ENCODE measurements around the gene WDR31. TPM values are rescaled to one million over a fixed set of nuclear protein-coding genes. Genes with fewer than 3 reads are reported as not detected.
"Not testable (repeated sequence)": the region's sequence is repeated elsewhere in the genome, so short reads cannot be mapped to it uniquely, and the experiment has no call there.

The WDR31 gene
- total RNA-seq, 1 donor from 2014 or later, result 3.7 TPM

DNA sequence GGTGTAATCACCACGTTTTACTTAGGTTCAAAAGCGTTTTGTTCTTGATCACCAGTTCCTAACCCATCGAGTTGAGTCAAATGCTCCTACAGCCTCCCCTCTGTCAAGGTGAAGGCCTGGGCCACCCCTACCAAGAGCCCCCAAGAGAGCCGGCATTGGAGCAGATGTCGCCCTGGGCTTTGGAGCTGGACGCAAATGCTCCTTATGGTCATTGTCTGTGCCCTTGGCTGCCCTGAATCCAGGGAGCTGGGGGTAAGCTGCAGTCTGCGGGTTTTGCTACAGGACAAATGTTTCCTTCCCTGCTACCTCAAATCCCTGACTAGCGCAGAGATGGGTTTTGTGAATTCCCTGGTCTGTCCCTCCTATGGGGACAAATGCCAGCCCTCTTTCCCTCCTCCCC, 41.8 kb downstream of the WDR31 start:
- DNase-seq, result no peak

DNA sequence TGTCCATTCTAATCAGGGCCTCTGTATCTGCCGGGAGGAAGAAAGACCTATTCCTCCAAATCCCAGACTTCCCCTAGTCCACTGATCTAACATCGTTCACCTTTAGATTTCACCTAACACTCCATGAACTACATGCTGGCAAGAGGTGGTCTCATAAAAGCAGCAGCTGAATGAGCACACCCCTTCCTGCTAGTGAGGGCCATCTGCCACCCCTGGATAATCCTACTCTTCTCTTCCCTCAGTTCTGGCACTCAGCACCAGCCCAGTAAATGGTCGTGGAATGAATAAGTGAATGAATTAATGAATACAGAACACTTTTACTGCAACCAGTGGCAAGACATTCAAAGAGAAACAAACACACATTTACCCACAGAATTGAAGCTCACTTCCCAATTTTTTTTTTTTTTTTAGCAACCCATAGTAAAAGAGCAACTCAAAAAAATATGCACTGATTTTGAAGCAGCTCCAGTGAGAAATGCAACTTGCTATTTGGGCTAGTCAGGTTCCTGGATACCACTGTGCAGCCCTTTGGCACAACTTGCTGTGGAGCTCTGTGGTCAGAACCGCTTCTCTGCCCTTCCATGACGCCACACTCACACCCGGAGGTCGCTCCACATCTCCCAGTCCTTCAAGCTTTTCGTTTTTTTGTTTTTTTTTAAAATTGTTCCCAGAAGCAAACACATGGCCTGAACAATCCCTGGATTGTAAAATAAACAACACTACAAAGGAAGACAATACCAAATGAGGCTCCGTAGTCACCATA, 43.1 kb downstream of the WDR31 start:
- no peak for DNase-seq

DNA sequence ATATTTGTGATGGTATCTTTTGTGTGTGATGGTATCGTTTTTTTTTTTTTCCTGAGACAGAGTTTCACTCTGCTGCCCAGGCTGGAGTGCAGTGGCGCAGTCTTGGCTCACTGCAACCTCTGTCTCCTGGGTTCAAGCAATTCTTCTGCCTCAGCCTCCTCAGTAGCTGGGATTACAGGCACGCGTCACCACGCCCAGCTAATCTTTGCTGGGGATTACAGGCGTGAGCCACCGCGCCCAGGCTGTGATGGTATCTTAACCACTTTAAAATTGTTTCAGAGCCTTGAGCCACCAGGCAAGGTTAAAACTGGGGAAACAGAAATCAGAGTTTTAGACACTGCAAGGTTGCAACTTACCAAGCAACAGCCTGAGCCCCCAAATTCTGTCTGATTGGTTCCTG, 43.8 kb downstream of the WDR31 start:
- DNase-seq, result not testable (repeated sequence)

DNA sequence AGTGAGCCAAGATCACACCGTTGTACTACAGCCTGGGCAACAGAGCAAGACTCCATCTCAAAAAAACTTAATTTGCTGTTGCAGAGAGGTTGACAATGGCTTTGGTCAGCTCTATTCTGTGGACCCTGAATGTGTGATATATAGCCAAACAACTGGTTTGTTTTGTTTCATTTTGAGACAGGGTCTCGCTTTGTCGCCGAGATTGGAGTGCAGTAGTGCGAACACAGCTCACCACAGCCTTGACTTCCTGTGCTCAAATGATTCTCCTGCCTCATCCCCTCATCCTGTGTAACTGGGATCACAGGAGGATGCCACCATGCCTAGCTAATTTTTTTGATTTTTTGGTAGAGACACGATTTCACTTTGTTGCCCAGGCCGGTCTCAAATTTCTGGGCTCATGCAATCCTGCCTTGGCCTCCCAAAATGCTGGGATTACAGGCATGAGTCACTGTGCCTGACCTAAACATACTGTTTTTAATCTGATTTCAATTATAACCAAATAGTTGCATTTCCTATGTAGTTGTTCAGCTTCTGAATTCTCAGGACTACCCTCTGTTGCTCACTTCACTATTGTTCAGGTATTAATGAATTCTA, 46.7 kb downstream of the WDR31 start:
- DNase-seq, result no peak

DNA sequence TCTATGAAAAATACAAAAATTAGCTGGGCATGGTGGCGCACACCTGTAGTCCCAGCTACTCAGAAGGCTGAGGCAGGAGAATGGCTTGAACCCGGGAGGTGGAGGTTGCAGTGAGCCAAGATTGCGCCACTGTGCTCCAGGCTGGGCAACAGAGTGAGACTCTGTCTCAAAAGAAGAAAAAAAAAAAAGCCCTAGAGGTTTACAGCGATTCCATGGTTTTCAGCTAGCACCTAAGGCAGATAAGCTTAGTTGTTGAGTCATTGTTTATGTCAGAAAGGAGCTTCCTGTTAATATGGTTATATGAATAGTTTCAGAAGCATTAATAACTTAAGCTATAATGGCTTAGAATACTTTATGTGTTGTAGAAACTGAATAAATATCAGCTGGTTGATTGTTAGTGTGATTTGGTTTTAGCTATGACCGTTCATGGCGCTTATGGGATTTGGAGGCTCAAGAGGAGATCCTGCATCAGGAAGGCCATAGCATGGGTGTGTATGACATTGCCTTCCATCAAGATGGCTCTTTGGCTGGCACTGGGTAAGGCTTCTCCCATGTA, 49.9 kb downstream of the WDR31 start:
- no peak for DNase-seq

DNA sequence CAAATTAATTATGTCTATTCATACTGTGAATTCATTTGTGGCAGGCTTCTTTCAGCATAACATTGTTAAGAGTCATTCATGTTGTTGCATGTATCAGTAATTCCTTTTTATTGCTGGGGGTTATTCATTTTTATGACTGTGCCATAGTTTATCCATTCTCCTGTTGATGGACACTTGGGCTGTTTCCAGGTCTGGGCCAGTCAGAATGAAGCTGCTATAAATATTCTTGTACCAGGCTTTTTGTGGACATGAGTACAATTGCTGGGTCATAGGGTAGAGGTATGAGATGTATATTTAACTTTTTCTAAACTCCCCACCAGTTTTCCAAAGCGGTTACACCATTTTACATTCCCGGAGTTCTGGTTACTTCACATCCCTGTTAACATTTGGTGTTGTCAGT, 51.0 kb downstream of the WDR31 start:
- no peak for DNase-seq

DNA sequence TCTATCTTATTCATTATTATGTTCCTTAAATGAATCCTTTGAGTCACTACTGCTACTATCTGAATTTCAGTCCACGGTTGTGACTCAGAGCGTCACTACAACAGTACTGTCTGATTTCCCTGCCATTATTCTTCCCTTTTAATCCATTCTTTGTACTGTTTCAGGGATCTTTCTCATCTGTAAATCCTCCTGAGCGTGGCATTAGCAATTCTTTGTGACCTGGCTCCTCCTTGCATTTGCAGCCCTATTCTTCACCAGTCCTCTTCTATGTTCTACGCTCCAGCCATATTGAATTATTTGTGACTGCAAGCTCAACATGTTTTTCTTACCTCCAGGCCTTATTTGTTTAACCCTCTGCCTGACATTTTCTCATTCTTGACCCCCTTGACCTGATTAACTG, 58.7 kb downstream of the WDR31 start:
- no peak for DNase-seq

DNA sequence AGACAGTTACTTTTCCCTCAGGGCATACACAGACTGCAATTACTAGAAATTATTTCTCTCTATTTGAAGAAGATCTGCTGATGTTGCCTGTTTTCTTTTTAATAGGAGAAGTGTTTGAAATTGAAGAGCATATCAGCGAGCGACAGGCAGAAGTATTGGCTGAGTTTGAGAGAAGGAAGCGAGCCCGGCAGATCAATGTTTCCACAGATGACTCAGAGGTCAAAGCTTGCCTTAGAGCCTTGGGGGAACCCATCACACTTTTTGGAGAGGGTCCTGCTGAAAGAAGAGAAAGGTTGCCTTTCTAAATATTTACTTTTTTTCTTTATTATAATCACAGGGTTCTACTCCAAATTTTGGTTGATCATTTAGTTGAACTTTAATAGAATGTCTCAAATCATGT, 61.2 kb downstream of the WDR31 start:
- DNase-seq, result no peak

DNA sequence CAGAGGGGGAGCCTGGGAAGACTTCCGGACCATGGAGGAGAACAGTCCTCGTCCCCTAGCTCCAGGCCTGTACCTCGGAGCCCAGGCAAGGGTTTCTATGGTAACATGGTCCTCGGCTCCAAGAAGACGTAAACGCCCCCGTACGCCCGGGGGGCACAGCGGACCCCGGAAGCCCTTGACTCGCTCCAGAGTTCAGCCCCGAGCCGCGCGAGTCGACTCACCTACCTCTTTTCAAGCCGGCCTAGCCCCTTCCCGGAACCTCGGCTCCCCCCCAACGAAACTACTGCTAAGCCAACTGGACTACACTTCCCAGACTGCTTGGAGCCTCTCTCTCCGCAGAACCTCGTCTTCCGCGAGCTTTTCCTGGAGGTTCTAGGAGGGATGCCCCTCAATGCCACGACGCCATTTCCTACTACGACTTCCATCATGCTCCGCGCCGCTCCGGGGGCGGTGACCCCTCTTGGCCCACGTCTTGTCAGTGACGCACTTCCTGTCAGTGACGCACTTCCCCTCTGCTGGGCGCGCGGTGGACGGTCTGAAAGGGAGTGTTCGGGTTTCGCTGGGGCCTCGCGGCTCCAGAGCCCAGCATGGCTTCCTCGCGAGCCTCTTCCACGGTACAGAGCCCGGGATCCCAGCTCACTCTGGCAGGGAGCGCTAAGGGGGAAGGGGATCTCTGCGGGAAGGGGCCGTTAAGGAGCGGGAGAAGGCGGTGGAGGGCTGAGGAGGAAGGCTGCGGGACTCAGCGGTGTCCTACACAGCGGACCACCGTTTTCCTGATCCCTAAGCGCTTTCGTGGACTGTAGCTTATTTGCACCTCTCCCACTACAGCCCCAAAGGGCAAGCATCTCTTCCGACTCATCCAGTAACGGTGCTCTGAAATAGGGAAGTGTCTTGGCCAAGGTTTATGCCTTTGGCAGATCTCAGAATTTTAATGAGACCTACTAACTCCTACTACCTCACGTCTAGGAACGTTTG, 64.6 kb downstream of the WDR31 start, which contains the start of the genes CDC26 and PRPF4:
TSS of gene CDC26 (minus strand) at position 416 of the 975 bp plus-strand sequence. CDS start 3,065 bp downstream, outside the sequence.
TSS of gene PRPF4 (plus strand) at position 502 of the 975 bp plus-strand sequence. CDS start at position 588, 86 bp downstream.
- DNase-seq, result peak; percentile 99

DNA sequence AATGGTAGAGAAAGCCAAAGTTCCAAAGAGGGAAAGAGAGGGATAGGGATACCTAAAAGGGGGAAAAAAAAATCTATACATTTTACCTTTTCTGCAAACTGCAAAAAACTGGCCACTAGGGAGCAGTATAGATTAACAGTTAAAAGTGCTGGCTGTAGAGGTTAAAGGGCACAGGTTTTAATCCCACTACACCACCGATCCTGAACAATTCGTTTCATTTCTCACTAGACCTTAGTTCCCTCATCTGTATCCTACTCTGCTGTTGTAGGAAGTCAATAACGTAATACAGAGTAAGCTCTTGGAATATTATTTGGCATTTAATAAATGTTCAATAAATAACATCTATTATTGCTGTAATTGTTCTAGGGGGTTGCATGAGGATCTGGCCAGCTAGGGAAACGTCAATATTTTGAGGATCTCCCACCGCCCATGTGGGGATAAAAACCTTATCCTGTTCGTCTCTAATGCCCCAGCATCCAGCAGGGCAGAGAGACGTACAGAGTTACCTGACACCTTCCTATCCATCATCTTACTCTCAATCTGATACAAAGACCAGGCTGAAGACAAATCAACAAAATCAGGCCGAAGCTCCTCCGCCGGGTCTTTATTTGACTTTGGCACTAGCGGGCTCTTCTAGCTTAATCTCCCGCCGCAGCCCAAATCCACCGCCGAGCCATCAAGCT, 65.5 kb downstream of the WDR31 start:
- peak; percentile 83 for DNase-seq

DNA sequence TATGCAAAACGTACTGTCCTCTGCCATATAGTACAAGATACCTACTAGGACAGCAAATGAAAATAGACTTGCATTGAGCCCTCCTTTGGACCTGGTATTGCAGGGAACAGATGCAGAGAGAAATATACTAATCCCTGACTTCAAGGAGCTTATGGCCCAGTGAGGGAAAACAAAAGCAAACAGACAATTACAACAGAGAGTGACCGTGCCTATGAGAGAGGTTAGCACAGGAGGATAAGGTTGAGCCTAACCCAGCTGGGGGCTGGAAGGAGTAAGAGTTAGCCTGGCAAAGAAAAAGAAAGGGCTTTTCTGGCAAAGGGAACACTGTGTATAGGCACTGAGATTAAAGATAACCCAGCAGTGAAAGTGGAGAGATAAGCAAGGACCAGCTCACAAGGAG, 70.2 kb downstream of the WDR31 start:
- no peak for DNase-seq

DNA sequence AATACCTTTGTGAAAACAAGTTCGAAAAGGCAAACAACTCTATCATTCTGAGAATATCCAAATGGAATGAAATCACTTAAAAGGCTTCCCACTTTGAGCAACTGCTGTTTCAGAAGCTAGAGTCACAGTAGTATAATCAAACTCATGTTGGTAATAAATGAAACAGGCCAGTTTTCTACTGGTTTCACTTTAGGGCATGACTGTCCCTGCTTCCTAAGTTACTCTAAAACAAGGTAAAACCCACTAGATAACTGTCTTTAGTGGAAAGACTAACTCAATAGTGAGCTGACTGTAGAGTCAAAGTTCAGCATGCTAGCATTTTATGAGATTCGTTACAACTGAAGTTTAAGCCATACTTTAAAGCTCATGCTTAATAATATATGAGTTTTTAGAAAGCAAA, 70.7 kb downstream of the WDR31 start:
- DNase-seq, result no peak

DNA sequence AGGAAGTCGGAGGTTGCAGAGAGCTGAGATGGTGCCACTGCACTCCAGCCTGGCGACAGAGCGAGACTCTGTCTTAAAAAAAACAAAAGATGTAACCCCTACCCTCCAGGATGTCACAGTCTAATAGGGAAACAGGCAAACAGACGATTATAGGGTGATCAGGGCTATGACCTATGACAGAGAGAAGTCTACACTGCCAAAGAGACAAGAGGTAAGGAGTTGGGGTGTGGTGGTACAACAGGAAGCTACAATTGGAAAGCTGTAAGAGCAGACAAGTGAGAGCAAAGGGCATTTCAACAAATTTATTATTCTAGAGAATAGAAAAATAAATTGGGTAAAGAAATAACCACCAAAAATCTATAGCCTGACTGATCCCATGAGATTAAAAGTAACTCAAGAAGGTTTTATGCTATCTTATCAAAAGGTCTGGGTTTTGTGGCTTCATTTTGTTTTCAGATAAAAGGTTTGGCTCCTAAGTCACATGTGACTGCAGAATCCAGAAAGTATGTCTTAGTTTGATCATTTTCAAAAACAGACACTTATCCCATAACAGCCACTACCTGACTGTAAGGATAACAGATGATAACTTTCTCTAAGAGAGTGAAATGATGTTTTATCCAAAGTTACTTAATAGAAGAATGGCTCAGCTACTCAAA, 72.0 kb downstream of the WDR31 start:
- DNase-seq, result no peak

DNA sequence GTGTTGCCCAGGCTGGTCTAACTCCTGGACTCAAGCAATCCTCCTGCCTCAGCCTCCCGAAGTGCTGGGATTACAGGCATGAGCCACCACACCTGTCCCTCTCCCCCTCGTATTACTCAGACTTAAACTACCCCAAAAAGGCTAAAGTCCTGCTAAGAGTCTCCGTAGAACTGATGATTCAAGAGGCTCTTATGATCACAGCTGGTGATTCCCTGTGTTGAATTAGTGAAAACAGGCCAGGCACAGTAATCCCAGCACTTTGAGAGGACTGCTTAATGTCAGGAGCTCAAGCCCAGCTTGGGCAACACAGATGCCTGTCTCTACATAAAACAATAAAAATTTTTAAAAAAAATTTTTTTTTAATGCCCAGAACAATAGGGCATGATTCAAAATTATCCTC, 73.9 kb downstream of the WDR31 start:
- no peak for DNase-seq

Other genes with a start within 250 kb of the WDR31 start
- gene SLC31A2, start 189.3 kb downstream of the WDR31 start, total RNA-seq, result 6.7 TPM
- gene FKBP15, start 119.0 kb downstream of the WDR31 start, total RNA-seq, result 26.3 TPM
- 11.8 TPM for gene SLC31A1, start 118.7 kb downstream of the WDR31 start, total RNA-seq
- 32.1 TPM for gene CDC26, start 64.7 kb downstream of the WDR31 start, total RNA-seq
- gene PRPF4, start 64.6 kb downstream of the WDR31 start, total RNA-seq, result 18.7 TPM
- 0.21 TPM for gene RNF183, start 36.9 kb downstream of the WDR31 start, total RNA-seq
- gene BSPRY, start 9.3 kb upstream of the WDR31 start, total RNA-seq, result 2.6 TPM
- gene HDHD3, start 36.7 kb upstream of the WDR31 start, total RNA-seq, result 13.0 TPM
- 27.8 TPM for gene ALAD, start 61.0 kb upstream of the WDR31 start, total RNA-seq
- gene POLE3, start 70.4 kb upstream of the WDR31 start, total RNA-seq, result 36.5 TPM
- gene C9orf43, start 70.5 kb upstream of the WDR31 start, total RNA-seq, result 0.92 TPM
- 59.9 TPM for gene RGS3, start 123.5 kb upstream of the WDR31 start, total RNA-seq